ENCODE measurements around the gene LIMS1. TPM values are rescaled to one million over a fixed set of nuclear protein-coding genes. Genes with fewer than 3 reads are reported as not detected.

Gene LIMS1
- polyA plus RNA-seq, 1 donor (not counting 4 experiments of a cell fraction or from before 2014, with no cell fraction given), result 62.5 TPM

DNA sequence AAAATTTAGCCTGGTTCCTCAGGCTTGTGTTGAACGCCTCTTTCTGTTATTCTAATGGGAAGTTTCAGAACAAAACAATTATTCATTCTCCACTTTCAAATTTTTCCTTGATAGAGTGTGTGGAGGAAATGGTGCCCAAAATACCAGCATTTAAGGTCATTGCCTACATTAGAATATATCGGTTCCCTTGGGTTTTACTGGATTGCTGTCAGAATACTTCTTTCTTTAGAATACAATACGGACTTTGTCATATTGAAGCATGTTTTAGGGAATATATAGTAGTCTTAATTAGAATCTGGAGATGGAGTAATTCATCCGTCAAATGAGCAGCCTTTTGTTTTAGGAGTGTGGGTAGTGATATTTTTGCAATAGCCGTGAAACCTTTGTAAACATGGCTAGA is 13.3 kb downstream of the LIMS1 start:
- dilution Hi-C loops (cut with MboI; ENCODE audit: extremely low pct_ligation_motif_present, low sequenced_read_pairs), result no loop called here
- no peak for FAIRE-seq
- peaks cover 74% of the 10 kb centered on the region for H3K79me2 ChIP-seq (ENCODE audit: control insufficient read depth, insufficient read depth, low read length)
- no peak for DNase-seq (ENCODE audit: low read depth, low spot score)
- H3K4me2 ChIP-seq (ENCODE audit: control insufficient read depth, extremely low read depth, insufficient read depth, low read depth, low read length), result no peak overlapping the region
- H3K4me3 ChIP-seq (ENCODE audit: control insufficient read depth in 2 of 3, extremely low read depth in 1 of 3, insufficient read depth in 2 of 3, low read depth in 1 of 3, low read length in 3 of 3), result no peak overlapping the region
- no peak overlapping the region for H2AFZ ChIP-seq (ENCODE audit: control insufficient read depth, low read length)
- no peaks in the 10 kb centered on the region for H3K27me3 ChIP-seq (ENCODE audit: control insufficient read depth, extremely low read depth, insufficient read depth, low read length)
- no peak overlapping the region for H3K27ac ChIP-seq (ENCODE audit: control insufficient read depth, insufficient read depth, low read length)
- TF ChIP-seq EZH2 (IDR thresholded peaks at IDR 0.05; ENCODE audit: low read length), result no peak
- TF ChIP-seq, protein P1, sequence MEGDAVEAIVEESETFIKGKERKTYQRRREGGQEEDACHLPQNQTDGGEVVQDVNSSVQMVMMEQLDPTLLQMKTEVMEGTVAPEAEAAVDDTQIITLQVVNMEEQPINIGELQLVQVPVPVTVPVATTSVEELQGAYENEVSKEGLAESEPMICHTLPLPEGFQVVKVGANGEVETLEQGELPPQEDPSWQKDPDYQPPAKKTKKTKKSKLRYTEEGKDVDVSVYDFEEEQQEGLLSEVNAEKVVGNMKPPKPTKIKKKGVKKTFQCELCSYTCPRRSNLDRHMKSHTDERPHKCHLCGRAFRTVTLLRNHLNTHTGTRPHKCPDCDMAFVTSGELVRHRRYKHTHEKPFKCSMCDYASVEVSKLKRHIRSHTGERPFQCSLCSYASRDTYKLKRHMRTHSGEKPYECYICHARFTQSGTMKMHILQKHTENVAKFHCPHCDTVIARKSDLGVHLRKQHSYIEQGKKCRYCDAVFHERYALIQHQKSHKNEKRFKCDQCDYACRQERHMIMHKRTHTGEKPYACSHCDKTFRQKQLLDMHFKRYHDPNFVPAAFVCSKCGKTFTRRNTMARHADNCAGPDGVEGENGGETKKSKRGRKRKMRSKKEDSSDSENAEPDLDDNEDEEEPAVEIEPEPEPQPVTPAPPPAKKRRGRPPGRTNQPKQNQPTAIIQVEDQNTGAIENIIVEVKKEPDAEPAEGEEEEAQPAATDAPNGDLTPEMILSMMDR (optimal IDR thresholded peaks at IDR 0.05 in 1 of 3, IDR thresholded peaks at IDR 0.05 in 1 of 3, conservative IDR thresholded peaks at IDR 0.05 in 1 of 3; ENCODE audit: extremely low read depth in 1 of 3, insufficient read depth in 2 of 3, low read length in 3 of 3), result no peak
- H3K9me1 ChIP-seq (ENCODE audit: control insufficient read depth, extremely low read depth, insufficient read depth, low read length), result no peaks in the 10 kb centered on the region
- no peak overlapping the region for H3K9ac ChIP-seq (ENCODE audit: control insufficient read depth, extremely low read depth, insufficient read depth, low read length)
- H3K4me1 ChIP-seq (ENCODE audit: control insufficient read depth, extremely low read depth, insufficient read depth, low read length), result no peaks in the 10 kb centered on the region
- no peaks in the 10 kb centered on the region for H3K9me3 ChIP-seq (ENCODE audit: control insufficient read depth, low read depth, low read length)
- no peaks in the 10 kb centered on the region for H3K36me3 ChIP-seq (ENCODE audit: control insufficient read depth in 2 of 2, extremely low read depth in 1 of 2, insufficient read depth in 2 of 2, low read length in 2 of 2)
- H4K20me1 ChIP-seq (ENCODE audit: control insufficient read depth, extremely low read depth, insufficient read depth, low read length), result no peaks in the 10 kb centered on the region

DNA sequence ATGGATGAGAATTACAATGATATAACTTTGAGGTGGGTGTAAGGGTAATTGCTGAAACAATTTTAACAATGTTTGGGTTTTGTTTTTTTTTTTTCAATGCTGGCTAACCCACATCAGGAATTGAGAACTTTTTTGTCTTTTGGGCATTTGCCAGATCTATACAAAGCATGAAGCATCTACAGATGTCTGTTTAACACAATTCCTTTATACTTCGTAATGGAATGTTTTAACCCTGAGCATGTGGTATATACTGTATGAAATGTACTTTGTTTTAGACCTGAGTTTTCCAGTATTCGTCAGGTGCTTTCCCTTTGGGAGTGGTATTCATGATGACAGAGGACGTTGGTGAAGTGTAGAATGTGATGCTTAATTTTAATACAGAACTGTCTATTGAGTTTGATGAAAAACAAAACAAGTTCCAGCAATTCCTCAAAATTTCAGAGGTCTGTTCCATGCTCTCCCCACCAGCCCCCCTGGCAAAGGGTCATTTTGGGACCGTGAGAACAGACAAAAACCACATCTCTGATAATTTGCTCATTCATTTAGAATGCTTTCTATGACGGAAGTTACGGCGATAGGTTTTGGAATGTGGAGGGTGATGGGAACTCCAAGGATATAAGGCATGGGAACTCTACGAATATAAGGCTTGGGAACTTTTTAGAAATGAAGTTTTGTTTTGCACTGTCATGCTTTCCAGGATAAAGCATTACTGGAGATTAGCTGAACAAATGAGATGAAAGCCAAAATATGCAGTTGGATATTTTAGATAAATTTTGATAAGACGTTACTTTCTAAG is 14.1 kb downstream of the LIMS1 start:
- Histone ChIP-seq H3K27ac (ENCODE audit: control insufficient read depth, insufficient read depth, low read length) (no peak overlapping the region), H3K9me1 (ENCODE audit: control insufficient read depth, extremely low read depth, insufficient read depth, low read length) (no peaks in the 10 kb centered on the region), H3K9ac (ENCODE audit: control insufficient read depth, extremely low read depth, insufficient read depth, low read length) (no peak overlapping the region), H3K27me3 (ENCODE audit: control insufficient read depth, extremely low read depth, insufficient read depth, low read length) (no peaks in the 10 kb centered on the region), H3K36me3 (ENCODE audit: control insufficient read depth in 2 of 2, extremely low read depth in 1 of 2, insufficient read depth in 2 of 2, low read length in 2 of 2) (no peaks in the 10 kb centered on the region), H2AFZ (ENCODE audit: control insufficient read depth, low read length) (no peak overlapping the region), H3K79me2 (ENCODE audit: control insufficient read depth, insufficient read depth, low read length) (peaks cover 73% of the 10 kb centered on the region), H3K4me3 (ENCODE audit: control insufficient read depth in 2 of 3, extremely low read depth in 1 of 3, insufficient read depth in 2 of 3, low read depth in 1 of 3, low read length in 3 of 3) (no peak overlapping the region), H3K4me1 (ENCODE audit: control insufficient read depth, extremely low read depth, insufficient read depth, low read length) (no peaks in the 10 kb centered on the region), H4K20me1 (ENCODE audit: control insufficient read depth, extremely low read depth, insufficient read depth, low read length) (no peaks in the 10 kb centered on the region), H3K9me3 (ENCODE audit: control insufficient read depth, low read depth, low read length) (no peaks in the 10 kb centered on the region), H3K4me2 (ENCODE audit: control insufficient read depth, extremely low read depth, insufficient read depth, low read depth, low read length) (no peak overlapping the region)
- DNase-seq (ENCODE audit: low read depth, low spot score), result no peak
- no peak for FAIRE-seq
- dilution Hi-C loops (cut with MboI; ENCODE audit: extremely low pct_ligation_motif_present, low sequenced_read_pairs), result no loop called here
- TF ChIP-seq, protein P1 (optimal IDR thresholded peaks at IDR 0.05 in 1 of 3, IDR thresholded peaks at IDR 0.05 in 1 of 3, conservative IDR thresholded peaks at IDR 0.05 in 1 of 3; ENCODE audit: extremely low read depth in 1 of 3, insufficient read depth in 2 of 3, low read length in 3 of 3), result no peak
- TF ChIP-seq EZH2 (IDR thresholded peaks at IDR 0.05; ENCODE audit: low read length), result no peak
